Spleen (tissue), 7 donors: ENCODE data around the gene SMARCAL1.

Experiments used
- CTCF ChIP-seq, 11 experiments: fragments of 200-600 bp in 7 of 11; fragments of 450-650 bp in 4 of 11; sonication (generic) in 4 of 11; IDR thresholded peaks in 8 of 11; conservative IDR thresholded peaks in 3 of 11; 1 replicate in 7 of 11; 2 replicates in 4 of 11; pipeline versions ENCODE4 v1.4.0 to v1.8.0; 2016 to 2021; ENCODE audit warnings: antibody characterized with exemption in 11 of 11, inconsistent platforms in 4 of 11, mild to moderate bottlenecking in 1 of 11
- POLR2AphosphoS5 ChIP-seq, 3 donors: sonication (generic); formaldehyde crosslinking; IDR thresholded peaks; one replicate each; pipeline ENCODE4 v1.5.1; 2017; ENCODE audit warnings: antibody characterized with exemption in 3 of 3
- donor health status: DM: no; HTN: no; CAD: no; lungs with moderate emphysema.
- donor health status: DM: no; HTN: no; CAD: no.
- donor health status: DM: no; HTN: no; CAD: no.

GRCh38 chr2:216490061-216490460 lies 77.8 kb downstream of the SMARCAL1 start:
- TF ChIP-seq CTCF (IDR thresholded peaks at IDR 0.05 in 8 of 11, conservative IDR thresholded peaks at IDR 0.05 in 3 of 11) (no peak), POLR2AphosphoS5 (IDR thresholded peaks at IDR 0.05) (no peak)
